Measurements from ENCODE around the gene BTBD9.
A peak's percentile ranks its signal among the peaks of the same experiment; 100 is the strongest.

Gene BTBD9

GRCh38 chr6:38306931-38307330 lies 332.8 kb downstream of the BTBD9 start:
- DNase-seq (ENCODE audit: insufficient read length, low spot score) = no peak
- no peak for TF ChIP-seq CTCF (IDR thresholded peaks at IDR 0.05; ENCODE audit: insufficient read depth, missing control alignments)
- FAIRE-seq = no peak

- no peak for TF ChIP-seq CTCF (IDR thresholded peaks at IDR 0.05; ENCODE audit: insufficient read depth, missing control alignments)
- FAIRE-seq (no peak), DNase-seq (ENCODE audit: insufficient read length, low spot score) (no peak)
Observed at GRCh38 chr6:38305995-38306681, 333.6 kb downstream of the BTBD9 start.

- no peak for DNase-seq (ENCODE audit: insufficient read length, low spot score)
- peak; percentile 60 for FAIRE-seq
- no peak for TF ChIP-seq CTCF (IDR thresholded peaks at IDR 0.05; ENCODE audit: insufficient read depth, missing control alignments)
Observed at GRCh38 chr6:38302838-38303237, 336.9 kb downstream of the BTBD9 start.

GRCh38 chr6:38302081-38302480 lies 337.6 kb downstream of the BTBD9 start:
- DNase-seq (ENCODE audit: insufficient read length, low spot score) = no peak
- TF ChIP-seq CTCF (IDR thresholded peaks at IDR 0.05; ENCODE audit: insufficient read depth, missing control alignments) = no peak
- no peak for FAIRE-seq

GRCh38 chr6:38290133-38290799 lies 349.5 kb downstream of the BTBD9 start:
- no peak for TF ChIP-seq CTCF (IDR thresholded peaks at IDR 0.05; ENCODE audit: insufficient read depth, missing control alignments)
- FAIRE-seq (no peak), DNase-seq (ENCODE audit: insufficient read length, low spot score) (no peak)

GRCh38 chr6:38287487-38287886 lies 352.2 kb downstream of the BTBD9 start:
- DNase-seq (ENCODE audit: insufficient read length, low spot score) (no peak), FAIRE-seq (no peak)
- no peak for TF ChIP-seq CTCF (IDR thresholded peaks at IDR 0.05; ENCODE audit: insufficient read depth, missing control alignments)

- DNase-seq (ENCODE audit: insufficient read length, low spot score) = no peak
- TF ChIP-seq CTCF (IDR thresholded peaks at IDR 0.05; ENCODE audit: insufficient read depth, missing control alignments) = no peak
- FAIRE-seq = no peak
Observed at GRCh38 chr6:38284802-38285394, 354.8 kb downstream of the BTBD9 start.
